ENCODE data around the gene SMIM45.
A peak's percentile ranks its signal among the peaks of the same experiment; 100 is the strongest.

SMIM45 gene

DNA sequence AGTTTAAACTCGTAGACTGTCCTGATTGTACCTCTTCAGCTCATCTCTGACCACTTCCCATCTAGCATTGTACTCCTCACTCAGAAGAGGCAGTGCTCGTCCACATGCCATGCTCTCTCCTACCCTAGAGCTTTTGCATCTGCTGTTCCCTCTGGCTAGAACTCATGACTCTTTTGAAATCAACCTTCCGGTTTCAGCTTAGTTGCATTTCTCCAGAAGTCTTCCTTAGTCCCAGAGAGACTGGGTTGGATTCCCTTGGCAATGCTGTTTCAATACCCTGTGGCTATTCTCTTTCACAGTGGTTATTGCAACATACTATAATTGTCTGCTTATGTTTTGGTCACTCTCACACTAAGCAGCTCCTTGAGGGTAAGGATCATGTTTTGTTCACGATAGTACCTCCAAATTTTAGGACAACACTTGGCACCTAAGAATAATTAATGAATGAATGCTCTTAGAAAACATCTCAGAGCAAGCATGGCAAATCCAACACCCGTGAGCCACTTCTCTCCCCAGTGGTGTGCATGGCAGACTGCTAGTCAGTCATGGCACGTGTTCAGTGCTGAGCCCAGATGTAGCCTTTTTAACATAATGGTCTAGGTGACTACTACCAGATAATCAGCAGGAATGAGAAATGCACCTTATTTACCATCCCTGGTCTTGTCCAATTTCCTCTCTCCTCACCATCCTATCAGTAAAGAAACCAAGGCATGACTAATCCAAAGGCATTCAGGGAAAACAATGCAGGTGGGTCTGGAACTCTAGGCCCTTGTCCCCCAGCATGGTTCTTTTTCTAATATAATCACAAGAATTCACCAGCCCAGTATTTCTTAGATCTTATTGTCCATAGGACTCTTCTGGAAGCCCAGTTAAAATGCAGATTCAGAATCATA, 31.8 kb downstream of the SMIM45 start:
- peak; percentile 82 for DNase-seq (ENCODE audit: low read depth)
- no peak for TF ChIP-seq CTCF (conservative IDR thresholded peaks at IDR 0.05; ENCODE audit: low read length)
- no peak overlapping the region for H3K4me3 ChIP-seq (ENCODE audit: low read length)

DNA sequence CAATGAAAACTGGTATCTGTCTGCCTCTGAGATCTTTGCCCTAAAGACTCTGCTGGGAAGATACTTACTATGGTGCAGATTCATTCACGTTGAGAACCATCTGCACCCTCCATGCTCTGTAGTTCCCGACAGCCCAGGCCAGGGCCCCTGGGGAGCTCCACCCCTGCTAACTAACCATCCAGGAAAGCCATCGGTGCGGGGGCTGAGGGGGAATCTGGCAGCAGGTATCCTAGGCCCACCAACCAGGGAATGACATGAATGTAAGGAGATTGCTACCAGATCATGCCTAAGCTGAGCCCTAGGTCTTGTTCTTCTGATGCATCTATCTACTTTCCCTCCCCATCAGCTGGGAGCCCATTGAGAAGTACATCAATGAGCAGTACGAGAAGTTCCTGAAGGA, 35.3 kb downstream of the SMIM45 start:
- no peak for TF ChIP-seq CTCF (conservative IDR thresholded peaks at IDR 0.05; ENCODE audit: low read length)
- H3K4me3 ChIP-seq (ENCODE audit: low read length), result no peak overlapping the region
- no peak for DNase-seq (ENCODE audit: low read depth)

DNA sequence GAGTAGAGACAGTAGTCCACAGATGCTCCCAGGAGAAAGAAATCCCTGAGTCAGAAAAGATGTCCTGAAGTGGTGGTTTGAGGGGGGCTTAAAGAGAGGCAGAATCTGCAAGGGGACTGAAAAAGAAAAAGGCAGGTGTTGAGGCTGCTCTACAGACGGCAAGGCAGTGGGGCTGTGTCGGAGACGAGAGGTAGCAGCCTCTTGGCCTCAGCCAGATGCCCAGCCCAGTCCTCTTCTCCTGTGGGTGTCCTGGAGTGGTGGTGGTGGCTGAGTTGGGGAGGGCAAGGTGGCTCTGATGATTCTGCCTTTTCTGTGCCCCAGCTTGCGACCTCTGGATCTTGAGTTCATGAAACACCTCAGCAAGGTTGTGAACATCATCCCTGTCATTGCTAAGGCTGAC, 37.3 kb downstream of the SMIM45 start:
- TF ChIP-seq CTCF (conservative IDR thresholded peaks at IDR 0.05; ENCODE audit: low read length), result no peak
- DNase-seq (ENCODE audit: low read depth), result no peak
- no peak overlapping the region for H3K4me3 ChIP-seq (ENCODE audit: low read length)

GRCh38 chr22:41991111-41991510, 39.2 kb downstream of the SMIM45 start:
- H3K4me3 ChIP-seq (ENCODE audit: low read length), result no peak overlapping the region
- DNase-seq (ENCODE audit: low read depth), result no peak
- no peak for TF ChIP-seq CTCF (conservative IDR thresholded peaks at IDR 0.05; ENCODE audit: low read length)

- DNase-seq (ENCODE audit: low read depth), result no peak
- H3K4me3 ChIP-seq (ENCODE audit: low read length), result no peak overlapping the region
- no peak for TF ChIP-seq CTCF (conservative IDR thresholded peaks at IDR 0.05; ENCODE audit: low read length)
These were observed 40.5 kb downstream of the SMIM45 start for GRCh38 chr22:41992496-41992895.

DNA sequence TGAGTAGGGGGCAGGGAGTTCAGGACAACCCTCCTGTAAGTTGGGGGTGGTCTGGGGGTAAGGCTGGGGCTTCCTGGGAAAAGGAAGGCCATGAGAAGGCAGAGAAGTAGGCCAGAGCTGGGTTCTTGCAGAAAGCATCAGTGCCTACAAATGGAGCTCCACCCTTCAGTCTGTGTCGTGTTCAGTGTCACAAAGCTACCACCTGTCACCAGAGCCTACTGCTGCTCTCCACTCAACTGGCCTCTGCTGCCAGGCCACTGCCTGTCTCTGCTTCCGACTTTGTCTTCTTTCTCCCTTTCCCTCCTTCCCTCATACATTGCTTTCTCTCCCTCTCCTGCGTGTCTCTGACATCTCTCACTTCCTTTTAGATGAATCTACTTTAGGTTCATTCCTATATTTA, 43.3 kb downstream of the SMIM45 start:
- no peak for DNase-seq (ENCODE audit: low read depth)
- no peak for TF ChIP-seq CTCF (conservative IDR thresholded peaks at IDR 0.05; ENCODE audit: low read length)
- H3K4me3 ChIP-seq (ENCODE audit: low read length), result no peak overlapping the region

- DNase-seq (ENCODE audit: low read depth), result no peak
- no peak for TF ChIP-seq CTCF (conservative IDR thresholded peaks at IDR 0.05; ENCODE audit: low read length)
- H3K4me3 ChIP-seq (ENCODE audit: low read length), result no peak overlapping the region
These were observed 44.9 kb downstream of the SMIM45 start for GRCh38 chr22:41996826-41997225.
